ENCODE data around the gene ANKRD28. TPM values are rescaled to one million over a fixed set of nuclear protein-coding genes. Genes with fewer than 3 reads are reported as not detected.

The ANKRD28 gene
- total RNA-seq, 4 donors from 2014 or later = 97.1 to 121 (median 105) TPM

DNA sequence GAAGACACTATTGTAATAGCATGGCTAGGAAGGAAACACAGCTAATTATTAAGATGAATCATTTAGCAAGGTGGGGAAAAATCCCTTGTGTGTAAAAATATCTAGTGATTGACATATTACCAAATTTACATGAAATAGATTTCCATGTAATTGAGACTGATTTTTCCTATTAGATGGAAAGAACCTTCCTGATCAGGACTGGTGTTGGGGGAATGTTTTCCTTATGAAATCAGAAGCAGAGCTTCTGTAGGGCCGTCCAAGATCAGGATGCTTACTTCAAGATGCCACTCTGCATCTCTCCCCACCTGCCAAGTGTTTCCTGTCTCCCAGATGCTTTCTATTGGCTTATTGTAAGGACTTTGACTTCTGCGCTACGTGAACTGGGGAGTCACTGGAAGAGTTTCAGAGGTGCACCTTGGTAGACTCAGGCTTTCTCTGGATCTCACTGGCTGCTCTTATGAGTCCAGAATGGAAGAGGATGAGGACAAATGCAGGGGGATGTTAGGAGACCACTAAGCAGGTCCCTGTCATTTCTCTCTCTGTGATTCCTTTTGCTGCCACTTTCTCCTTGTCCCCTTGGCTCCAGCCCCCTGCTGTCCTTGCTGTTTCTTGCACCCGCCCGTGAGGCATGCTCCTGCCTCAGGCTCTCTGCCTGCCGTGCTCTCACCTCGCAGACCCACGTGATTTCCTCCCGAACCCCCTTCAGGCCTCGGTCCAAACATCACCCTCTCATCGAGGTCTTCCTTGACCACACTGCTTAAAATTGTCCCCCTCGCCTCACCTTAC is 166.2 kb downstream of the ANKRD28 start:
- Histone ChIP-seq H3K36me3 (no peaks in the 10 kb centered on the region), H3K9me3 (no peaks in the 10 kb centered on the region), H3K27ac (peak overlapping the region; percentile 77 to 90 (median 84)), H3K4me3 (no peak overlapping the region), H3K27me3 (no peaks in the 10 kb centered on the region), H3K4me1 (peaks cover 39 to 42% of the 10 kb centered on the region in 2 donors)
- no peak for ATAC-seq
- no peak for TF ChIP-seq POLR2A (IDR thresholded peaks at IDR 0.05)
- TF ChIP-seq, protein P1, sequence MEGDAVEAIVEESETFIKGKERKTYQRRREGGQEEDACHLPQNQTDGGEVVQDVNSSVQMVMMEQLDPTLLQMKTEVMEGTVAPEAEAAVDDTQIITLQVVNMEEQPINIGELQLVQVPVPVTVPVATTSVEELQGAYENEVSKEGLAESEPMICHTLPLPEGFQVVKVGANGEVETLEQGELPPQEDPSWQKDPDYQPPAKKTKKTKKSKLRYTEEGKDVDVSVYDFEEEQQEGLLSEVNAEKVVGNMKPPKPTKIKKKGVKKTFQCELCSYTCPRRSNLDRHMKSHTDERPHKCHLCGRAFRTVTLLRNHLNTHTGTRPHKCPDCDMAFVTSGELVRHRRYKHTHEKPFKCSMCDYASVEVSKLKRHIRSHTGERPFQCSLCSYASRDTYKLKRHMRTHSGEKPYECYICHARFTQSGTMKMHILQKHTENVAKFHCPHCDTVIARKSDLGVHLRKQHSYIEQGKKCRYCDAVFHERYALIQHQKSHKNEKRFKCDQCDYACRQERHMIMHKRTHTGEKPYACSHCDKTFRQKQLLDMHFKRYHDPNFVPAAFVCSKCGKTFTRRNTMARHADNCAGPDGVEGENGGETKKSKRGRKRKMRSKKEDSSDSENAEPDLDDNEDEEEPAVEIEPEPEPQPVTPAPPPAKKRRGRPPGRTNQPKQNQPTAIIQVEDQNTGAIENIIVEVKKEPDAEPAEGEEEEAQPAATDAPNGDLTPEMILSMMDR (IDR thresholded peaks at IDR 0.05 in 4 of 5, conservative IDR thresholded peaks at IDR 0.05 in 1 of 5) = no peak
- intact Hi-C loops (cut with DNase I; ENCODE audit: low total_unique reads) (loop anchor here (2.0 to 10.0 kb wide), 4 partner anchors 231 to 617 kb away; no protein-coding TSS in a partner anchor), in situ Hi-C loops (cut with MboI; ENCODE audit: low sequenced_read_pairs in 4 of 4) (loop anchor here (5.0 to 25.0 kb wide), 4 partner anchors 181 to 613 kb away; no protein-coding TSS in a partner anchor)
- DNase-seq = no peak

DNA sequence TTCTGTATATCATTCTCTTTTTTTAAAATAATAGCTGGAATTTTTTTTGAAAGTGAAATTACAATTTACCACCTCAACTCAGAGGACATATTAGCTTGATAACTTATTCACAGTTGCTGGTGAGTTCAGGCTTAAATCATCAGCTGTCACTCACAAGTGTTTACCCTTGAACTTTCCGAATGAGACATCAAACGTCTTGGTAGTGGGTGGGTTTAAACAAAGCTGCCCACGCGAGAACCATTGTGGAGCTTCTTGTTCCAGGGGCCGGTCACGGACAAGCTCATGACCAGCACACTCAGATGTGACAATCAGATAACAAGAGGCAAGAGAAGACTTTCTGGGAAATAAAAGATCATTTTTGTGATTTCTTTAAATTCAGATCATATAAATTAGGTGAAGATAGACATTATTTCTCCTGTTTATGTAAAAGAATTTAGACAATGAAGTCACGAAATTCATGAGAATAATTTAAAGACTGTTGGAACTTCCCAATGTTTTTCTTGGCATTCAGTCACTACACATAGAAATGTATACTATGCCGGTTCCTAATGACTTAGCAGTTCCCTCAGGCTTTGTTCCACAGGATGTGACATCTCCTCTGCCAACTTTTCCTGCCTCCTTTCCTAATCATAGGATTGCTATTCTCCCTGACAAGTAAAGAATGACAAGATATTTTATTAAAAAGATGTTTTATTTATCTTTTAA is 167.0 kb downstream of the ANKRD28 start:
- intact Hi-C loops (cut with DNase I; ENCODE audit: low total_unique reads) = loop anchor here (1.0 to 10.0 kb wide), 5 partner anchors 182 to 618 kb away; no protein-coding TSS in a partner anchor
- no peaks in the 10 kb centered on the region for H3K36me3 ChIP-seq
- no peaks in the 10 kb centered on the region for H3K9me3 ChIP-seq
- no peaks in the 10 kb centered on the region for H3K27me3 ChIP-seq
- ATAC-seq (peak; percentile 33 to 47), DNase-seq (no peak)
- TF ChIP-seq, protein P1 (IDR thresholded peaks at IDR 0.05 in 4 of 5, conservative IDR thresholded peaks at IDR 0.05 in 1 of 5) = no peak
- TF ChIP-seq POLR2A (IDR thresholded peaks at IDR 0.05) = no peak
- H3K4me3 ChIP-seq = peak overlapping the region; percentile 24 to 50 (median 37)
- in situ Hi-C loops (cut with MboI; ENCODE audit: low sequenced_read_pairs in 4 of 4) = loop anchor here (5.0 to 25.0 kb wide), 4 partner anchors 182 to 614 kb away; no protein-coding TSS in a partner anchor
- H3K27ac ChIP-seq = peak overlapping the region; percentile 77 to 90 (median 84)
- peaks cover 32 to 35% of the 10 kb centered on the region in 2 donors for H3K4me1 ChIP-seq

DNA sequence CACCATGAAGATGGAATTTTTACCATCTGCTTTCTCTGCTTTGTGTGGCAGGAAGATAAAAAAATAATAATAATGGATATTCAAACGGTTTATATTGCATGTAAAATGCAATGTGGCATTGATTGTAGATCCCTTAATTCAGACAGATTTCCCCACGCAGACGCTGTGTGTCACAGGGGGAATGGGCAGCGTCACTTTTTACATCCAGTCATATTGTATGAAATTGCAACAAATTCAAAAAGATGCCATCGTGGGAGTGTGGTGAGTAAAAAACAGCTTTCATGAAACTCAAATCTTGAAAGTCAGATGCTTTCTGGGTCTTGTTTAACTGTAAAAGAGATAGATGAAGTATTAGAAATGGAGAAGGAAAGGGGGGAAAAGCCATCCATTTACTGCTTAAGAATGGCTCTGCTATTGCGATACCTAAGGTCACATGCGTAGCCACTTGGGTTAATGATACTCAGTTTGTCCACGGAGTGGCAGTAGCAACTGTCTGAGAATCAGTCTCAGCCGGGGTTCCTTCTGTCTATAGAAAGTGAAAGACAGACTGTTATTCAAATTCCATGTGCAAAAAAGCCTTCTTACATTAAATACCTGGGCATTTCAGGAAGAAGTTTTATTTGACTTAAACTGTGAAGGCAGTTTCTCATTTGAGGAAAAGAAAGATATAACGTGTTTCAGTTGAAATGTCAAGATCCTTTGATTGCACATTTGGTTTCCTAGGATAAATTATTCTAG is 167.8 kb downstream of the ANKRD28 start:
- no peaks in the 10 kb centered on the region for H3K36me3 ChIP-seq
- peak overlapping the region; percentile 77 to 90 (median 84) for H3K27ac ChIP-seq
- no peak for TF ChIP-seq POLR2A (IDR thresholded peaks at IDR 0.05)
- TF ChIP-seq, protein P1 (IDR thresholded peaks at IDR 0.05 in 4 of 5, conservative IDR thresholded peaks at IDR 0.05 in 1 of 5) = peak; percentile 77 to 85 (median 78)
- no peaks in the 10 kb centered on the region for H3K9me3 ChIP-seq
- in situ Hi-C loops (cut with MboI; ENCODE audit: low sequenced_read_pairs in 4 of 4) = loop anchor here (5.0 to 25.0 kb wide), 4 partner anchors 182 to 615 kb away; no protein-coding TSS in a partner anchor
- intact Hi-C loops (cut with DNase I; ENCODE audit: low total_unique reads) = loop anchor here (1.0 to 10.0 kb wide), 5 partner anchors 182 to 619 kb away; no protein-coding TSS in a partner anchor
- ATAC-seq = peak; percentile 91 to 93
- H3K27me3 ChIP-seq = no peaks in the 10 kb centered on the region
- DNase-seq = peak; percentile 69 to 76
- H3K4me1 ChIP-seq = peaks cover 25 to 27% of the 10 kb centered on the region in 2 donors
- H3K4me3 ChIP-seq = peak overlapping the region; percentile 24 to 50 (median 37)

DNA sequence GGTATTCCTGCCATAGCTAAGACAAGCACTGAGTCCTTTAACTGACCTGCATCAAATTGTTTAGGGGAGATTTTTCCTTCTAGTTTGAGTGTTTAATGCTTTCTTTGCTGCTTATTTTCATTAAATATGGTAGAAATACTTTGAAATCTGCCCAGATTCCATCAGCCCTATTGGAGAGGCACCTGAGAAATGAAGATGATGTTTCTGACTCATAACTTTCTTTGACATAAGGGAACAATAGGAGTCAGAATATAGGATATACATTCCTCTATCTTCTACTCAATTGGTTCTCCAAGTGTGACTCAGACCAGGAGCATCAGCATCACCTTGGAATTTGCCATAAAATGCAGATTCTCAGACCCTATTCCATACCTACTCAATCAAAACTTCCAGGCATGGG is 168.8 kb downstream of the ANKRD28 start:
- ATAC-seq (no peak), DNase-seq (no peak)
- TF ChIP-seq, protein P1 (IDR thresholded peaks at IDR 0.05 in 4 of 5, conservative IDR thresholded peaks at IDR 0.05 in 1 of 5) = no peak
- TF ChIP-seq POLR2A (IDR thresholded peaks at IDR 0.05) = no peak
- Histone ChIP-seq H3K4me3 (no peak overlapping the region), H3K36me3 (no peaks in the 10 kb centered on the region), H3K27me3 (no peaks in the 10 kb centered on the region), H3K27ac (no peak overlapping the region), H3K9me3 (no peaks in the 10 kb centered on the region), H3K4me1 (peaks cover 14 to 16% of the 10 kb centered on the region in 2 donors)
- in situ Hi-C loops (cut with MboI; ENCODE audit: low sequenced_read_pairs in 4 of 4) = loop anchor here (5.0 to 25.0 kb wide), 3 partner anchors 183 to 608 kb away; no protein-coding TSS in a partner anchor
- intact Hi-C loops (cut with DNase I; ENCODE audit: low total_unique reads) = no loop called here

All from gastrocnemius medialis (tissue), 4 donors.